ENCODE measurements around the gene OR1E1. TPM values are rescaled to one million over a fixed set of nuclear protein-coding genes. Genes with fewer than 3 reads are reported as not detected.

OR1E1 gene
- polyA plus RNA-seq, 1 of the 3 experiments (the other 2 are of a cell fraction): not detected

GRCh38 chr17:3385869-3386816, 12.1 kb downstream of the OR1E1 start, which contains the start of gene OR3A2:
Gene OR3A2, minus strand, starts transcription at chr17:3386308.
- Histone ChIP-seq H3K4me1 (ENCODE audit: control insufficient read depth in 1 of 2, insufficient read depth in 2 of 2, low read depth in 1 of 2, low read length in 1 of 2) (no peaks in the 10 kb centered on the region), H3K4me2 (no peak within 1 kb of the TSS), H3K79me2 (ENCODE audit: insufficient read depth) (no peaks in the 10 kb centered on the region), H3K36me3 (replicated peaks in 1 of 2; ENCODE audit: control insufficient read depth in 1 of 2, insufficient read depth in 2 of 2, low read length in 1 of 2) (no peaks in the 10 kb centered on the region), H3K27ac (ENCODE audit: low read depth in 2 of 2, low read length in 1 of 2) (no peak within 1 kb of the TSS), H3K9ac (no peak within 1 kb of the TSS), H3K27me3 (ENCODE audit: insufficient read depth) (peaks cover 20% of the 10 kb centered on the region; the same call in 1 of the 2 replicates), H3K9me3 (no peaks in the 10 kb centered on the region), H2AFZ (ENCODE audit: low read depth) (no peak within 1 kb of the TSS), H3K9me2 (no peaks in the 10 kb centered on the region), H4K20me1 (ENCODE audit: insufficient read depth) (no peaks in the 10 kb centered on the region), H3F3A (replicated peaks; ENCODE audit: insufficient read depth) (no peaks in the 10 kb centered on the region), H3K4me3 (ENCODE audit: low read depth in 2 of 2, low read length in 1 of 2) (no peak within 1 kb of the TSS)
- ChIA-PET CTCF (no interaction called here), POLR2A (no interaction called here)
- 35% methylated on average over 65 of the region's 92 CpGs for WGBS (ENCODE audit: low lambda C conversion rate)
- TF ChIP-seq JUND (IDR thresholded peaks at IDR 0.05) (no peak), TCF12 (IDR thresholded peaks at IDR 0.05) (no peak), TEAD4 (IDR thresholded peaks at IDR 0.05; ENCODE audit: borderline replicate concordance, insufficient read depth) (no peak), SMC3 (IDR thresholded peaks at IDR 0.05; ENCODE audit: low read depth, low read length) (no peak), USF2 (IDR thresholded peaks at IDR 0.05; ENCODE audit: borderline replicate concordance, low read depth, low read length) (no peak), IRF3 (IDR thresholded peaks at IDR 0.05; ENCODE audit: low read depth, low read length) (no peak), PBX3 (IDR thresholded peaks at IDR 0.05) (no peak), MAX (IDR thresholded peaks at IDR 0.05; ENCODE audit: low read depth) (no peak), FOXJ3 (CRISPR knock-in tag; IDR thresholded peaks at IDR 0.05) (no peak), REST (IDR thresholded peaks at IDR 0.05; ENCODE audit: low read depth, low read length) (no peak), USF1 (IDR thresholded peaks at IDR 0.05; ENCODE audit: borderline replicate concordance, low read depth) (no peak), GABPA (IDR thresholded peaks at IDR 0.05; ENCODE audit: low read depth) (no peak), YY1 (IDR thresholded peaks at IDR 0.05; ENCODE audit: low read depth) (no peak), GATA2 (CRISPR knock-in tag; IDR thresholded peaks at IDR 0.05) (no peak), SIN3A (IDR thresholded peaks at IDR 0.05; ENCODE audit: borderline replicate concordance, low read depth, low read length) (no peak), RXRA (IDR thresholded peaks at IDR 0.05; ENCODE audit: borderline replicate concordance, low read depth) (no peak), NRF1 (IDR thresholded peaks at IDR 0.05; ENCODE audit: low read depth, low read length) (no peak), RCOR1 (IDR thresholded peaks at IDR 0.05; ENCODE audit: low read length) (no peak), CTCF (IDR thresholded peaks at IDR 0.05) (no peak), MEF2A (IDR thresholded peaks at IDR 0.05; ENCODE audit: borderline replicate concordance, low read depth) (no peak)
- no peak for DNase-seq
